Esophagus muscularis mucosa (tissue), 4 donors: ENCODE measurements around the gene BDH1. TPM values are rescaled to one million over a fixed set of nuclear protein-coding genes. Genes with fewer than 3 reads are reported as not detected.

ENCODE experiments used
- DNase-seq: peaks from one replicate; pipeline ENCODE4 v3.0.0-alpha.2; 2017; ENCODE audit errors: extremely low spot score
- H3K27ac ChIP-seq, 4 donors: fragments of 200-600 bp; sonication (generic); replicated peaks in 1 of 4; 1 replicate in 3 of 4; 2 replicates in 1 of 4; pipeline ENCODE4 v1.5.1; 2016 to 2019; ENCODE audit warnings: mild to moderate bottlenecking in 1 of 4
- H3K27me3 ChIP-seq, 4 donors: fragments of 200-600 bp; sonication (generic); one replicate each; pipeline versions ENCODE4 v1.5.1 to v1.6.0; 2016 to 2019
- H3K36me3 ChIP-seq, 4 donors: fragments of 200-600 bp; sonication (generic); one replicate each; pipeline ENCODE4 v1.5.1; 2016 to 2019
- H3K4me1 ChIP-seq, 4 donors: fragments of 200-600 bp; sonication (generic); one replicate each; pipeline ENCODE4 v1.5.1; 2016 to 2019
- H3K4me3 ChIP-seq, 4 donors: fragments of 200-600 bp; sonication (generic); 1 replicate in 2 of 4; 2 replicates in 2 of 4; pipeline ENCODE4 v1.5.1; 2016 to 2019; ENCODE audit warnings: mild to moderate bottlenecking in 4 of 4, moderate library complexity in 1 of 4
- H3K9me3 ChIP-seq, 4 donors: fragments of 200-600 bp; sonication (generic); 1 replicate in 3 of 4; 2 replicates in 1 of 4; pipeline ENCODE4 v1.5.1; 2016 to 2019
- EP300 ChIP-seq: sonication (generic); formaldehyde crosslinking; IDR thresholded peaks from one replicate; pipeline ENCODE4 v1.6.1; 2017; ENCODE audit warnings: antibody characterized with exemption
- POLR2A ChIP-seq: fragments of 450-650 bp; IDR thresholded peaks from one replicate; pipeline ENCODE4 v1.6.1; 2017; ENCODE audit warnings: antibody characterized with exemption, moderate library complexity, mild to moderate bottlenecking, low read depth
- POLR2AphosphoS5 ChIP-seq, 2 donors: sonication (generic); formaldehyde crosslinking; IDR thresholded peaks; one replicate each; pipeline ENCODE4 v1.6.1; 2017; ENCODE audit warnings: antibody characterized with exemption in 2 of 2
- WGBS: methylation state at CpG from one replicate; pipeline ENCODE4 v1.1.5; 2018; 5-methylcytosine and 5-hydroxymethylcytosine counted together
- intact Hi-C: fragments of 100-400 bp; cut with DNase I; formaldehyde crosslinking; loops from one replicate; pipeline ENCODE4 v1.15.1; 2023
- total RNA-seq, 4 donors: library from RNA; depleted of rRNA; stranded (reverse); fragments of >200 nt; gene quantifications; one replicate each; pipeline versions ENCODE4 v1.1.0 to v1.2.1, GENCODE V29; 2016
- TF ChIP-seq, protein P1 (sequence below), 3 experiments: fragments of 200-600 bp in 2 of 3; fragments of 450-650 bp in 1 of 3; sonication (generic) in 2 of 3; IDR thresholded peaks; one replicate each; pipeline ENCODE4 v1.5.1; 2017 to 2019; ENCODE audit warnings: antibody characterized with exemption in 3 of 3, mild to moderate bottlenecking in 2 of 3, moderate library complexity in 1 of 3

The BDH1 gene
- total RNA-seq, 4 donors from 2014 or later = 9.1 to 18.7 (median 14.6) TPM

DNA sequence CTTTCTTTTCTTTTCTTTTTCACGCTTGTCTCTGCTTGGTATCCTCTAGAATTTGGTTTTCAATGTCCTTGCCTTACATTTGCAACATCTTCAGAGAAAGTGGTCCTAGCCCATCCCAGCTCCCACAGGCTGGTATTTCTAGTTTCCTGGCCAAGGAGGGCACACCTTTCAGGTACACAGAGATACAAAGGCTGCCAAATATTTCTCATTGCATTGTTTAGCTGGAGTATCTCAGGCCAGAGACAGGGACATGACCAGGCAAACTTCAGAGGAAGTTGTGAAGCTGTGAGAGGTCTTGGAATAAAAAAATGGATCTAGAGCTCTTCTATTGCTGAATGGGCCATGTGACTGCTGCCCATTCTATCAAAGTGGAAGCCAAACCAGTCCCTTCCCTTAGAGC lies 68.9 kb downstream of the BDH1 start:
- 96% methylated on average over 1 of the region's 1 CpG for WGBS
- peaks cover 0 to 6% (median 0%) of the 10 kb centered on the region in 4 donors for H3K4me1 ChIP-seq
- no peak overlapping the region for H3K27ac ChIP-seq
- DNase-seq = no peak
- TF ChIP-seq POLR2A = no peak
- TF ChIP-seq, protein P1, sequence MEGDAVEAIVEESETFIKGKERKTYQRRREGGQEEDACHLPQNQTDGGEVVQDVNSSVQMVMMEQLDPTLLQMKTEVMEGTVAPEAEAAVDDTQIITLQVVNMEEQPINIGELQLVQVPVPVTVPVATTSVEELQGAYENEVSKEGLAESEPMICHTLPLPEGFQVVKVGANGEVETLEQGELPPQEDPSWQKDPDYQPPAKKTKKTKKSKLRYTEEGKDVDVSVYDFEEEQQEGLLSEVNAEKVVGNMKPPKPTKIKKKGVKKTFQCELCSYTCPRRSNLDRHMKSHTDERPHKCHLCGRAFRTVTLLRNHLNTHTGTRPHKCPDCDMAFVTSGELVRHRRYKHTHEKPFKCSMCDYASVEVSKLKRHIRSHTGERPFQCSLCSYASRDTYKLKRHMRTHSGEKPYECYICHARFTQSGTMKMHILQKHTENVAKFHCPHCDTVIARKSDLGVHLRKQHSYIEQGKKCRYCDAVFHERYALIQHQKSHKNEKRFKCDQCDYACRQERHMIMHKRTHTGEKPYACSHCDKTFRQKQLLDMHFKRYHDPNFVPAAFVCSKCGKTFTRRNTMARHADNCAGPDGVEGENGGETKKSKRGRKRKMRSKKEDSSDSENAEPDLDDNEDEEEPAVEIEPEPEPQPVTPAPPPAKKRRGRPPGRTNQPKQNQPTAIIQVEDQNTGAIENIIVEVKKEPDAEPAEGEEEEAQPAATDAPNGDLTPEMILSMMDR (IDR thresholded peaks at IDR 0.05) = no peak
- TF ChIP-seq EP300 = no peak
- no peak for TF ChIP-seq POLR2AphosphoS5 (IDR thresholded peaks at IDR 0.05)
- H3K9me3 ChIP-seq = no peaks in the 10 kb centered on the region
- no peak overlapping the region for H3K4me3 ChIP-seq
- intact Hi-C loops = no loop called here
- no peaks in the 10 kb centered on the region for H3K36me3 ChIP-seq
- H3K27me3 ChIP-seq = no peaks in the 10 kb centered on the region

DNA sequence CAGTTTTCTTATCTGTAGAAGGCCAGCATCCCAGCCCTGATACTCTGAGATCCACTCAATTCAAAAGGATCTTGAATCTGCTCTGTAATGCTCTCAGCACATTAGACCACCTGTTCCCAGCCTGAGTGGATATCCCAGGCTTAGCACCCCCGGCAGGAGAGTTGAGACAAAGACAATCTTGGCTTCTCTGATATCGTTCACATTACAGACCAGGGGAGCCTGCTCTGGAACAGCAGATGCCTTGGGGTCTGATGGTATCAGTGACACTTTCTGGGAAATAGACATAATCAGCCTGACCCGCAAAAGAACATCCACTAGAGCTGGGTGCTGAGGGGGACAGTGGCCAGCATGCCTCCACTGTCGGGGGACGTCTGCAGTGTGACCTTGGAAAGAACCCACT lies 70.6 kb downstream of the BDH1 start:
- Histone ChIP-seq H3K4me1 (peaks cover 0 to 6% (median 0%) of the 10 kb centered on the region in 4 donors), H3K27ac (no peak overlapping the region), H3K9me3 (no peaks in the 10 kb centered on the region), H3K36me3 (no peaks in the 10 kb centered on the region), H3K4me3 (no peak overlapping the region), H3K27me3 (no peaks in the 10 kb centered on the region)
- intact Hi-C loops = no loop called here
- DNase-seq = no peak
- TF ChIP-seq, protein P1 (IDR thresholded peaks at IDR 0.05) = no peak
- TF ChIP-seq EP300 = no peak
- TF ChIP-seq POLR2AphosphoS5 (IDR thresholded peaks at IDR 0.05) = no peak
- no peak for TF ChIP-seq POLR2A
- WGBS = 100% methylated on average over 4 of the region's 5 CpGs

DNA sequence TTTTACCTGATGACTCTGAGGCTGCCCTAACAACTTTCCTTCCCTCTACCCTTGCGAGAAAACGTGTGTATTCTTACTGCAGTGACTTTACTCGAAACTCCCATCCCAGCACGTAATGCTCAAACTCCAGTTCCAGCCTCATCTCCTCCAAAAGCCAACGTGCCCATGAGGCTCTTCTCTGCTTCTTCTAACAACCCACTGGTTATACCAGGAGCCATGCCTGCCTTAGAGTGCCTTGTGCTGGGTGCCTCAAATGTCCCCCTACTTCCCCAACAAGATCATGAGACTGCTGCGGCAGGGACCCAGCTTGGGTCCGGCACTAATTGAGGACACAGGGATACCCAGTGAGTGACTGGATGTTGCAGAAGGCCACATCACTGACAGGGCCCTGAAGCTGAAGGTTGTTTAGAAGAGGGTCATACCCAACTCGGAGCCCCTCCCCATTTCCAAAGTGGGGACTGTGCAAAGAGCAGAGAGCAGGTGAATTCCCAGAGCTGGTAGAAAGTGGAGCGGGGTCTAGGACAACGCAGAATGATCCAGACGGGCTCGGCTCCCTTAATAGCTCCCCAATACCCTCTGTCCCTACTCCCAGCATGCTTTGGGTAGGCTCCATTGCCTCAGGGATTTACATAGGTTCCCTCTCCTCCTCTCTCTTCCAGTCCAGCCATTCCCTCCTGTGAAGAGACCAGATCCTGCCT lies 71.4 kb downstream of the BDH1 start:
- TF ChIP-seq POLR2AphosphoS5 (IDR thresholded peaks at IDR 0.05) = no peak
- TF ChIP-seq POLR2A = no peak
- no peak for TF ChIP-seq EP300
- TF ChIP-seq, protein P1 (IDR thresholded peaks at IDR 0.05) = no peak
- WGBS = 83% methylated on average over 12 of the region's 12 CpGs

DNA sequence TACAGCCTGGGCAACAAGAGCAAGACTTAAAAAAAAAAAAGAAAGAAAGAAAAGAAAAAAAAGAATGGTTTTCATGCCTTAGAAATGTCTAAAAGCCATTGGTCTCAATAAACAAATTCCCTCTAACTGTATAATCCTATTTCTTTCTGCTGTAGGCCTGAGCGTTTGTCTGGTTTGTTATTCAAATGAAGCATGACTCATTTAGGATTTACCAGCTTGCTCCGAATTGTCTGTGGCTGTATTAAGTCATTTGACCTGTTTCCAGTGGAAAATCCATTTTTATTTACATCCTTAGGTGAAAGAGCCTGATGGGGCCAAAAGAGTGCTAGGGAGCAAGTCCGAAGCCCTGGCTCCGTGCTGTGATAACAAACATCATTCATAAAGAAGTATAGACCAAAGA lies 73.8 kb downstream of the BDH1 start:
- intact Hi-C loops = no loop called here
- H3K36me3 ChIP-seq = no peaks in the 10 kb centered on the region
- no peaks in the 10 kb centered on the region for H3K9me3 ChIP-seq
- no peak for DNase-seq
- 87% methylated on average over 4 of the region's 4 CpGs for WGBS
- H3K4me1 ChIP-seq = peaks cover 0 to 6% (median under 1%) of the 10 kb centered on the region in 4 donors
- no peak for TF ChIP-seq EP300
- TF ChIP-seq, protein P1 (IDR thresholded peaks at IDR 0.05) = no peak
- no peak overlapping the region for H3K27ac ChIP-seq
- H3K4me3 ChIP-seq = no peak overlapping the region
- H3K27me3 ChIP-seq = peaks cover 0 to 8% (median 0%) of the 10 kb centered on the region in 4 donors

More for the DNA sequence above, 71.4 kb downstream of the BDH1 start:
- Histone ChIP-seq H3K4me1 (peaks cover 0 to 6% (median 0%) of the 10 kb centered on the region in 4 donors), H3K9me3 (no peaks in the 10 kb centered on the region), H3K36me3 (no peaks in the 10 kb centered on the region), H3K4me3 (no peak overlapping the region), H3K27ac (no peak overlapping the region), H3K27me3 (no peaks in the 10 kb centered on the region)
- DNase-seq = no peak
- intact Hi-C loops = no loop called here

DNA sequence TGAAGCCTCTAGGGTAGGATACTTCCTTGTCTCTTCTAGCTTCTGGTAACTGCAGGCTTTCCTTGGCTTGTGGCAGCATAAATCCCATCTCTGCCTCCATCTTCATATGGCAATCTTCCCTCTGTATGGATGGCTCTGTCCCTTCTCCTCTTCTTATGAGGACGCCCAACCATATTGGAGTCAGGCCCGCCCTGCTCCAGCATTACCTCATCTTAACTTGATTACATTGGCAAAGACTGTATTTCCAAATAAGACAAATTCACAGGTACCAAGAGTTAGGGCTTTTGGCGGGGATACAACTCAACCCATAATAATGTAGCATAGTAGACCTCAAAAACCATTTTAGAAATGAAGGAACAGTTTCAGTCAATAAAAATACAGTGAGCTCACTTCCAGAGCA lies 75.4 kb downstream of the BDH1 start:
- Histone ChIP-seq H3K4me3 (no peak overlapping the region), H3K27me3 (peaks cover 0 to 14% (median 0%) of the 10 kb centered on the region in 4 donors), H3K36me3 (no peaks in the 10 kb centered on the region), H3K4me1 (peaks cover 0 to 6% (median 0%) of the 10 kb centered on the region in 4 donors), H3K9me3 (no peaks in the 10 kb centered on the region), H3K27ac (no peak overlapping the region)
- no peak for DNase-seq
- TF ChIP-seq POLR2AphosphoS5 (IDR thresholded peaks at IDR 0.05) (no peak), POLR2A (no peak), EP300 (no peak)
- TF ChIP-seq, protein P1 (IDR thresholded peaks at IDR 0.05) = no peak
- whole genome bisulfite sequencing = 98% methylated on average over 3 of the region's 3 CpGs
- intact Hi-C loops = no loop called here
